WTC11 (cell line): ENCODE data around the gene GAK. TPM values are rescaled to one million over a fixed set of nuclear protein-coding genes. Genes with fewer than 3 reads are reported as not detected.

Experiments
- ATAC-seq: fragments of 200-7000 bp; cut with Tn5 transposase; 2 replicates; pipeline ENCODE4 v1.10.0; 2021; ENCODE audit warnings: mild to moderate bottlenecking, moderate library complexity
- CTCF ChIA-PET: fragments of 300-600 bp; sonication (Branson Sonifier 250); formaldehyde crosslinking; loops from one replicate; lab custom pipeline; 2021; ENCODE audit warnings: antibody characterized with exemption; lab: Charles Lee
- POLR2A ChIA-PET: fragments of 350-600 bp; sonication (Branson Sonifier 250); formaldehyde crosslinking; loops from one replicate; lab custom pipeline; 2021; ENCODE audit warnings: antibody characterized with exemption; lab: Charles Lee
- DNase-seq: peaks from one replicate; pipeline ENCODE4 v3.0.0; 2021; ENCODE audit warnings: low spot score
- H3K27ac Mint-ChIP-seq: 2 replicates; pipeline ENCODE4 v1.8.0; 2021; ENCODE audit warnings: mixed read lengths
- H3K27me3 Mint-ChIP-seq: 2 replicates; pipeline ENCODE4 v1.8.0; 2021; ENCODE audit warnings: low read depth, mild to moderate bottlenecking, moderate library complexity, mixed read lengths
- H3K36me3 Mint-ChIP-seq: 2 replicates; pipeline ENCODE4 v1.8.0; 2021; ENCODE audit warnings: mixed read lengths
- H3K4me1 Mint-ChIP-seq: 2 replicates; pipeline ENCODE4 v1.8.0; 2022; ENCODE audit warnings: mixed read lengths
- H3K4me3 Mint-ChIP-seq: 2 replicates; pipeline ENCODE4 v1.8.0; 2021; ENCODE audit warnings: mild to moderate bottlenecking, moderate library complexity, mixed read lengths
- H3K9me3 Mint-ChIP-seq: 2 replicates; pipeline ENCODE4 v1.8.0; 2021; ENCODE audit warnings: mixed read lengths
- CBFB ChIP-seq: sonication (generic); formaldehyde crosslinking; IDR thresholded peaks from 2 replicates; pipeline ENCODE4 v1.8.1; 2022; ENCODE audit warnings: mild to moderate bottlenecking, low read depth, missing genetic modification reagents
- E2F1 ChIP-seq: sonication (generic); formaldehyde crosslinking; IDR thresholded peaks from 2 replicates; pipeline ENCODE4 v1.8.0; 2022; ENCODE audit warnings: mild to moderate bottlenecking, missing genetic modification reagents
- EMX1 ChIP-seq: fragments of 250-450 bp; sonication (Bioruptor Pico); IDR thresholded peaks from 2 replicates; pipeline ENCODE4 v1.8.0; 2021; ENCODE audit warnings: mild to moderate bottlenecking
- ETV6 ChIP-seq: sonication (generic); formaldehyde crosslinking; IDR thresholded peaks from 2 replicates; pipeline ENCODE4 v1.8.1; 2022; ENCODE audit warnings: mild to moderate bottlenecking, missing genetic modification reagents
- GTF2I ChIP-seq: fragments of 250-450 bp; sonication (Bioruptor Pico); conservative IDR thresholded peaks from 2 replicates; pipeline ENCODE4 v1.4.0; 2021; ENCODE audit warnings: mild to moderate bottlenecking
- HMGA2 ChIP-seq: fragments of 250-450 bp; sonication (Bioruptor Pico); IDR thresholded peaks from 2 replicates; pipeline ENCODE4 v1.4.0; 2021; ENCODE audit warnings: mild to moderate bottlenecking, moderate library complexity
- JAZF1 ChIP-seq: fragments of 250-450 bp; sonication (Bioruptor Pico); IDR thresholded peaks from 2 replicates; pipeline ENCODE4 v1.9.0; 2021; ENCODE audit warnings: moderate library complexity, mild to moderate bottlenecking, inconsistent platforms
- ZNF121 ChIP-seq: sonication (generic); formaldehyde crosslinking; IDR thresholded peaks from 2 replicates; pipeline ENCODE4 v1.8.0; 2023; ENCODE audit warnings: missing genetic modification reagents
- ZNF138 ChIP-seq: sonication (generic); formaldehyde crosslinking; conservative IDR thresholded peaks from 2 replicates; pipeline ENCODE4 v1.8.1; 2022; ENCODE audit warnings: mild to moderate bottlenecking, moderate library complexity, missing genetic modification reagents
- total RNA-seq: library from RNA; stranded (reverse); gene quantifications from 3 replicates; pipeline ENCODE4 v1.2.3, GENCODE V29; 2021
- TF ChIP-seq, protein P1 (sequence below): fragments of 250-450 bp; sonication (Bioruptor Pico); IDR thresholded peaks from 2 replicates; pipeline ENCODE4 v1.9.0; 2021; ENCODE audit warnings: mild to moderate bottlenecking
- TF ChIP-seq, protein P2 (sequence below): fragments of 250-450 bp; sonication (Bioruptor Pico); IDR thresholded peaks from 2 replicates; pipeline ENCODE4 v1.8.0; 2021; ENCODE audit warnings: mild to moderate bottlenecking
- TF ChIP-seq, protein P3 (sequence below): sonication (generic); formaldehyde crosslinking; IDR thresholded peaks from 2 replicates; pipeline ENCODE4 v1.8.0; 2023; ENCODE audit warnings: mild to moderate bottlenecking, missing genetic modification reagents

The GAK gene
- total RNA-seq, 1 experiment from 2014 or later: 121 TPM

GRCh38 chr4:965048-965765, 33.1 kb upstream of the GAK start:
- DNase-seq (no peak), ATAC-seq (no peak)
- Mint-ChIP-seq H3K36me3 (no peaks in the 10 kb centered on the region), H3K9me3 (no peaks in the 10 kb centered on the region), H3K27me3 (peaks cover 13% of the 10 kb centered on the region), H3K27ac (no peak overlapping the region), H3K4me1 (no peaks in the 10 kb centered on the region), H3K4me3 (no peak overlapping the region)
- TF ChIP-seq GTF2I (CRISPR knock-in tag): no peak
- TF ChIP-seq HMGA2 (CRISPR knock-in tag): no peak
- ChIA-PET POLR2A (no interaction called here), CTCF (no interaction called here)

GRCh38 chr4:964346-965025, 32.4 kb upstream of the GAK start:
- ChIA-PET CTCF (no interaction called here), POLR2A (no interaction called here)
- Mint-ChIP-seq H3K27me3 (peaks cover 13% of the 10 kb centered on the region), H3K9me3 (no peaks in the 10 kb centered on the region), H3K4me3 (no peak overlapping the region), H3K27ac (no peak overlapping the region), H3K36me3 (no peaks in the 10 kb centered on the region), H3K4me1 (no peaks in the 10 kb centered on the region)
- DNase-seq (no peak), ATAC-seq (no peak)
- TF ChIP-seq ETV6: no peak
- no peak for TF ChIP-seq ZNF121
- TF ChIP-seq, protein P1, sequence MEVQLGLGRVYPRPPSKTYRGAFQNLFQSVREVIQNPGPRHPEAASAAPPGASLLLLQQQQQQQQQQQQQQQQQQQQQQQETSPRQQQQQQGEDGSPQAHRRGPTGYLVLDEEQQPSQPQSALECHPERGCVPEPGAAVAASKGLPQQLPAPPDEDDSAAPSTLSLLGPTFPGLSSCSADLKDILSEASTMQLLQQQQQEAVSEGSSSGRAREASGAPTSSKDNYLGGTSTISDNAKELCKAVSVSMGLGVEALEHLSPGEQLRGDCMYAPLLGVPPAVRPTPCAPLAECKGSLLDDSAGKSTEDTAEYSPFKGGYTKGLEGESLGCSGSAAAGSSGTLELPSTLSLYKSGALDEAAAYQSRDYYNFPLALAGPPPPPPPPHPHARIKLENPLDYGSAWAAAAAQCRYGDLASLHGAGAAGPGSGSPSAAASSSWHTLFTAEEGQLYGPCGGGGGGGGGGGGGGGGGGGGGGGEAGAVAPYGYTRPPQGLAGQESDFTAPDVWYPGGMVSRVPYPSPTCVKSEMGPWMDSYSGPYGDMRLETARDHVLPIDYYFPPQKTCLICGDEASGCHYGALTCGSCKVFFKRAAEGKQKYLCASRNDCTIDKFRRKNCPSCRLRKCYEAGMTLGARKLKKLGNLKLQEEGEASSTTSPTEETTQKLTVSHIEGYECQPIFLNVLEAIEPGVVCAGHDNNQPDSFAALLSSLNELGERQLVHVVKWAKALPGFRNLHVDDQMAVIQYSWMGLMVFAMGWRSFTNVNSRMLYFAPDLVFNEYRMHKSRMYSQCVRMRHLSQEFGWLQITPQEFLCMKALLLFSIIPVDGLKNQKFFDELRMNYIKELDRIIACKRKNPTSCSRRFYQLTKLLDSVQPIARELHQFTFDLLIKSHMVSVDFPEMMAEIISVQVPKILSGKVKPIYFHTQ (CRISPR knock-in tag): no peak
- TF ChIP-seq EMX1 (CRISPR knock-in tag): no peak
- TF ChIP-seq, protein P2, sequence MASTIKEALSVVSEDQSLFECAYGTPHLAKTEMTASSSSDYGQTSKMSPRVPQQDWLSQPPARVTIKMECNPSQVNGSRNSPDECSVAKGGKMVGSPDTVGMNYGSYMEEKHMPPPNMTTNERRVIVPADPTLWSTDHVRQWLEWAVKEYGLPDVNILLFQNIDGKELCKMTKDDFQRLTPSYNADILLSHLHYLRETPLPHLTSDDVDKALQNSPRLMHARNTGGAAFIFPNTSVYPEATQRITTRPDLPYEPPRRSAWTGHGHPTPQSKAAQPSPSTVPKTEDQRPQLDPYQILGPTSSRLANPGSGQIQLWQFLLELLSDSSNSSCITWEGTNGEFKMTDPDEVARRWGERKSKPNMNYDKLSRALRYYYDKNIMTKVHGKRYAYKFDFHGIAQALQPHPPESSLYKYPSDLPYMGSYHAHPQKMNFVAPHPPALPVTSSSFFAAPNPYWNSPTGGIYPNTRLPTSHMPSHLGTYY (CRISPR knock-in tag): no peak
- TF ChIP-seq ZNF138 (CRISPR knock-in tag): no peak
- no peak for TF ChIP-seq JAZF1 (CRISPR knock-in tag)
- no peak for TF ChIP-seq CBFB
- TF ChIP-seq, protein P3, sequence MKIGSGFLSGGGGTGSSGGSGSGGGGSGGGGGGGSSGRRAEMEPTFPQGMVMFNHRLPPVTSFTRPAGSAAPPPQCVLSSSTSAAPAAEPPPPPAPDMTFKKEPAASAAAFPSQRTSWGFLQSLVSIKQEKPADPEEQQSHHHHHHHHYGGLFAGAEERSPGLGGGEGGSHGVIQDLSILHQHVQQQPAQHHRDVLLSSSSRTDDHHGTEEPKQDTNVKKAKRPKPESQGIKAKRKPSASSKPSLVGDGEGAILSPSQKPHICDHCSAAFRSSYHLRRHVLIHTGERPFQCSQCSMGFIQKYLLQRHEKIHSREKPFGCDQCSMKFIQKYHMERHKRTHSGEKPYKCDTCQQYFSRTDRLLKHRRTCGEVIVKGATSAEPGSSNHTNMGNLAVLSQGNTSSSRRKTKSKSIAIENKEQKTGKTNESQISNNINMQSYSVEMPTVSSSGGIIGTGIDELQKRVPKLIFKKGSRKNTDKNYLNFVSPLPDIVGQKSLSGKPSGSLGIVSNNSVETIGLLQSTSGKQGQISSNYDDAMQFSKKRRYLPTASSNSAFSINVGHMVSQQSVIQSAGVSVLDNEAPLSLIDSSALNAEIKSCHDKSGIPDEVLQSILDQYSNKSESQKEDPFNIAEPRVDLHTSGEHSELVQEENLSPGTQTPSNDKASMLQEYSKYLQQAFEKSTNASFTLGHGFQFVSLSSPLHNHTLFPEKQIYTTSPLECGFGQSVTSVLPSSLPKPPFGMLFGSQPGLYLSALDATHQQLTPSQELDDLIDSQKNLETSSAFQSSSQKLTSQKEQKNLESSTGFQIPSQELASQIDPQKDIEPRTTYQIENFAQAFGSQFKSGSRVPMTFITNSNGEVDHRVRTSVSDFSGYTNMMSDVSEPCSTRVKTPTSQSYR: no peak
- TF ChIP-seq E2F1 (CRISPR knock-in tag): no peak
